H9 (cell line): ENCODE data around the gene TMEM187. TPM values are rescaled to one million over a fixed set of nuclear protein-coding genes. Genes with fewer than 3 reads are reported as not detected.

Experiments used
- DNase-seq: peaks from one replicate; pipeline ENCODE4 v3.0.0-alpha.2; 2017
- H2AFZ ChIP-seq: one replicate; pipeline ENCODE4 v1.6.1; 2013; ENCODE audit warnings: mild to moderate bottlenecking, low read length, control low read depth, moderate library complexity
- H2AK5ac ChIP-seq: 2 replicates; pipeline ENCODE4 v1.6.1; 2013; ENCODE audit warnings: low read length, control low read depth, mixed read lengths; ENCODE audit not compliant: insufficient read length
- H2BK120ac ChIP-seq: one replicate; pipeline ENCODE4 v1.6.1; 2013; ENCODE audit warnings: low read depth, mild to moderate bottlenecking, low read length, control low read depth, inconsistent platforms; ENCODE audit not compliant: poor library complexity, severe bottlenecking
- H2BK12ac ChIP-seq: 2 replicates; pipeline ENCODE4 v1.6.1; 2013; ENCODE audit warnings: low read length, control low read depth, mixed read lengths, low read depth; ENCODE audit not compliant: insufficient read length
- H2BK15ac ChIP-seq: 2 replicates; pipeline ENCODE4 v1.6.1; 2013; ENCODE audit warnings: low read depth, low read length, control low read depth
- H2BK20ac ChIP-seq: one replicate; pipeline ENCODE4 v1.6.1; 2013; ENCODE audit warnings: low read depth, mild to moderate bottlenecking, low read length, control low read depth, inconsistent platforms; ENCODE audit not compliant: poor library complexity, severe bottlenecking
- H2BK5ac ChIP-seq: 2 replicates; pipeline ENCODE4 v1.6.1; 2013; ENCODE audit warnings: low read length, control low read depth, mixed read lengths; ENCODE audit not compliant: insufficient read length
- H3K14ac ChIP-seq: 2 replicates; pipeline ENCODE4 v1.6.1; 2013; ENCODE audit warnings: low read length, control low read depth; ENCODE audit not compliant: insufficient read depth
- H3K18ac ChIP-seq: 2 replicates; pipeline ENCODE4 v1.6.1; 2013; ENCODE audit warnings: low read depth, mild to moderate bottlenecking, mixed read lengths, low read length, control low read depth; ENCODE audit not compliant: insufficient read length
- H3K23ac ChIP-seq: 2 replicates; pipeline ENCODE4 v1.6.1; 2013; ENCODE audit warnings: low read length, control low read depth, mixed read lengths, low read depth; ENCODE audit not compliant: insufficient read length
- H3K23me2 ChIP-seq: 2 replicates; pipeline ENCODE4 v1.6.1; 2013; ENCODE audit warnings: low read depth, mild to moderate bottlenecking, mixed read lengths, low read length, control low read depth; ENCODE audit not compliant: insufficient read length, poor library complexity, severe bottlenecking
- H3K27ac ChIP-seq: 2 replicates; pipeline ENCODE4 v1.5.1; 2013; ENCODE audit warnings: low read length, control low read depth, mixed read lengths, low read depth; ENCODE audit not compliant: insufficient read length
- H3K27me3 ChIP-seq: 2 replicates; pipeline ENCODE4 v1.6.1; 2013; ENCODE audit warnings: low read length, control low read depth, inconsistent platforms; ENCODE audit not compliant: insufficient read depth
- H3K4ac ChIP-seq: 2 replicates; pipeline ENCODE4 v1.6.1; 2013; ENCODE audit warnings: low read depth, mild to moderate bottlenecking, control low read depth, inconsistent platforms, low read length, moderate library complexity
- H3K4me1 ChIP-seq: 2 replicates; pipeline ENCODE4 v1.6.1; 2013; ENCODE audit warnings: low read length, control low read depth, inconsistent platforms; ENCODE audit not compliant: insufficient read depth
- H3K4me2 ChIP-seq: 2 replicates; pipeline ENCODE4 v1.6.1; 2013; ENCODE audit warnings: low read length, control low read depth, mixed read lengths; ENCODE audit not compliant: insufficient read length, insufficient read depth
- H3K56ac ChIP-seq: 2 replicates; pipeline ENCODE4 v1.6.1; 2013; ENCODE audit warnings: low read depth, mild to moderate bottlenecking, mixed read lengths, low read length, control low read depth; ENCODE audit not compliant: insufficient read length
- H3K79me1 ChIP-seq: 2 replicates; pipeline ENCODE4 v1.6.1; 2013; ENCODE audit warnings: low read depth, mild to moderate bottlenecking, moderate library complexity, low read length, control low read depth, inconsistent platforms; ENCODE audit not compliant: insufficient read depth, poor library complexity, severe bottlenecking
- H3K79me2 ChIP-seq: 2 replicates; pipeline ENCODE4 v1.6.1; 2013; ENCODE audit warnings: low read length, control low read depth, inconsistent platforms; ENCODE audit not compliant: insufficient read depth
- H3K9ac ChIP-seq: 2 replicates; pipeline ENCODE4 v1.6.1; 2013; ENCODE audit warnings: low read length, control low read depth, mixed read lengths; ENCODE audit not compliant: insufficient read length; ENCODE audit errors: extremely low read depth
- H3K9me3 ChIP-seq: one replicate; pipeline ENCODE4 v1.6.1; 2013; ENCODE audit warnings: low read depth, low read length, inconsistent platforms; ENCODE audit not compliant: control insufficient read depth
- H3T11ph ChIP-seq: one replicate; pipeline ENCODE4 v1.6.1; 2013; ENCODE audit warnings: mild to moderate bottlenecking, low read length, control low read depth, inconsistent platforms
- H4K20me1 ChIP-seq: one replicate; pipeline ENCODE4 v1.6.1; 2013; ENCODE audit not compliant: control insufficient read depth, insufficient read length, insufficient read depth
- H4K5ac ChIP-seq: 2 replicates; pipeline ENCODE4 v1.6.1; 2013; ENCODE audit warnings: low read depth, mild to moderate bottlenecking, mixed read lengths, low read length, control low read depth; ENCODE audit not compliant: insufficient read length
- H4K8ac ChIP-seq: replicated peaks from 2 replicates; pipeline ENCODE4 v1.6.1; 2013; ENCODE audit warnings: low read length, control low read depth, mixed read lengths, low read depth; ENCODE audit not compliant: insufficient read length
- H4K91ac ChIP-seq: 2 replicates; pipeline ENCODE4 v1.6.1; 2013; ENCODE audit warnings: low read depth, mild to moderate bottlenecking, moderate library complexity, mixed read lengths, low read length, control low read depth; ENCODE audit not compliant: insufficient read length
- H3K27ac Mint-ChIP-seq, 3 experiments: 2 replicates in 2 of 3; 3 replicates in 1 of 3; pipeline ENCODE4 v1.8.0; 2020 to 2021; ENCODE audit warnings: mixed read lengths in 3 of 3, mild to moderate bottlenecking in 1 of 3, moderate library complexity in 1 of 3
- H3K27me3 Mint-ChIP-seq: 2 replicates; pipeline ENCODE4 v1.8.0; 2021; ENCODE audit warnings: low read depth, mild to moderate bottlenecking, moderate library complexity, mixed read lengths
- H3K36me3 Mint-ChIP-seq, 3 experiments: 2 replicates in 2 of 3; 3 replicates in 1 of 3; pipeline ENCODE4 v1.8.0; 2020 to 2021; ENCODE audit warnings: low read depth in 3 of 3, mixed read lengths in 3 of 3; ENCODE audit not compliant: insufficient read depth in 1 of 3
- H3K4me1 Mint-ChIP-seq, 2 experiments: 2 replicates each; pipeline ENCODE4 v1.8.0; 2020; ENCODE audit warnings: mixed read lengths in 2 of 2
- H3K4me3 Mint-ChIP-seq, 2 experiments: 2 replicates in 1 of 2; 3 replicates in 1 of 2; pipeline ENCODE4 v1.8.0; 2020 to 2021; ENCODE audit warnings: mild to moderate bottlenecking in 2 of 2, mixed read lengths in 2 of 2, moderate library complexity in 1 of 2
- H3K9me3 Mint-ChIP-seq, 2 experiments: 2 replicates in 1 of 2; 3 replicates in 1 of 2; pipeline ENCODE4 v1.8.0; 2020; ENCODE audit warnings: mild to moderate bottlenecking in 2 of 2, mixed read lengths in 2 of 2, moderate library complexity in 1 of 2
- WGBS: extraction: QIAGEN DNeasy Blood & Tissue Kit; methylation state at CpG from one replicate; pipeline ENCODE4 v1.1.7; 2013; ENCODE audit warnings: missing lambda C conversion rate, low lambda C conversion rate, mixed read lengths; ENCODE audit not compliant: insufficient read length; ENCODE audit errors: extremely low coverage; 5-methylcytosine and 5-hydroxymethylcytosine counted together
- total RNA-seq: library from RNA; stranded (reverse); gene quantifications from 2 replicates; pipeline ENCODE4 v1.2.1, GENCODE V29; 2021
- TF ChIP-seq, protein P1 (sequence below): fragments of 200-600 bp; sonication (generic); conservative IDR thresholded peaks from 3 replicates; pipeline ENCODE4 v1.8.0; 2021; ENCODE audit warnings: antibody characterized with exemption, mild to moderate bottlenecking

TMEM187 gene
- total RNA-seq, 1 experiment from 2014 or later: 2.7 TPM

DNA sequence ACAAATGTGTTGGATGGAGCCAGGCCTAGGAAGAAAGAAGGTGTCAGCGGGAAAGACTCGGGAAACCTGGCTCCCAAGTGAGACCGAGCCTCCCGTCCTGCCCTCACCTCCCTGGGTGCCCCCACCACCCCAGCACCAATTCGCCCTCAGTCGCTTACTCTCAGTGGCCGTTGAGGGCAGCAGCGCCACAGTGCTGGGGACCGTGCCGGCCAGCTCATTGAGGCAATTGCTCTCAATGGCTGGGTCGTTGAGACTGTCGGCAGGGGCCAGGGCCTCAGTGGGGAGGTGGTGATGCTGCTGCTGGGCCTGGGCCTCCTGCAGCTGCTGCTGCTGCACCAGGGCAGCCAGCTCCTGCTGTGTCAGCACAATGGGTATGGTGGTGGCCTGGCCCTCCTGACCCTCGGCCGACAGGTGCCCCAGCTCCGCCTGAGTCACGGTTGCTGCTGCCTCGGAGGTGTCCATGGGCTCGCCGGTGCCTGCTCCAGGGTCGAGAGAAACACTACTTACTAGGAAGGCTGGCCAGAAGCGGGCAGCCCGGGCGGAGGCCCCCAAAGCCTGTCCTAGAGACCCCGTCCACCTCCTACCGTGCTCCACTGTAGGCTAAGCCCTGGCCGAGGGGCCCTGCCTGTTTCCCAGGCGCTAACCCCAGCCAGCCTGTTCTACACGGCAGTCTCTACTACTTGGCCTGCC, 20.7 kb upstream of the TMEM187 start:
- Histone ChIP-seq H3K14ac (no peak overlapping the region), H2BK20ac (no peak overlapping the region), H3K79me2 (no peaks in the 10 kb centered on the region), H2BK15ac (no peak overlapping the region), H2BK5ac (no peak overlapping the region), H3T11ph (no peak overlapping the region), H4K91ac (no peak overlapping the region), H3K23me2 (no peaks in the 10 kb centered on the region), H3K4ac (no peak overlapping the region), H3K79me1 (no peaks in the 10 kb centered on the region), H3K9me3 (peaks cover 5% of the 10 kb centered on the region), H2AFZ (no peak overlapping the region), H2BK120ac (no peak overlapping the region), H3K9ac (no peak overlapping the region), H3K4me2 (no peak overlapping the region), H2BK12ac (no peak overlapping the region), H3K23ac (no peak overlapping the region), H2AK5ac (no peak overlapping the region), H4K5ac (no peak overlapping the region), H3K27ac (no peak overlapping the region), H3K4me1 (no peaks in the 10 kb centered on the region), H3K27me3 (no peaks in the 10 kb centered on the region), H4K8ac (no peak overlapping the region), H3K18ac (no peak overlapping the region), H4K20me1 (no peaks in the 10 kb centered on the region), H3K56ac (no peak overlapping the region)
- no peak for DNase-seq
- Mint-ChIP-seq H3K27ac (no peak overlapping the region), H3K4me3 (no peak overlapping the region; a peak in 1 of 5 replicates), H3K9me3 (no peaks in the 10 kb centered on the region; a peak in 2 of 5 replicates), H3K4me1 (peaks cover 2 to 28% of the 10 kb centered on the region in 2 experiments), H3K36me3 (peaks cover 60 to 86% (median 86%) of the 10 kb centered on the region in 3 experiments), H3K27me3 (no peaks in the 10 kb centered on the region)
- TF ChIP-seq, protein P1, sequence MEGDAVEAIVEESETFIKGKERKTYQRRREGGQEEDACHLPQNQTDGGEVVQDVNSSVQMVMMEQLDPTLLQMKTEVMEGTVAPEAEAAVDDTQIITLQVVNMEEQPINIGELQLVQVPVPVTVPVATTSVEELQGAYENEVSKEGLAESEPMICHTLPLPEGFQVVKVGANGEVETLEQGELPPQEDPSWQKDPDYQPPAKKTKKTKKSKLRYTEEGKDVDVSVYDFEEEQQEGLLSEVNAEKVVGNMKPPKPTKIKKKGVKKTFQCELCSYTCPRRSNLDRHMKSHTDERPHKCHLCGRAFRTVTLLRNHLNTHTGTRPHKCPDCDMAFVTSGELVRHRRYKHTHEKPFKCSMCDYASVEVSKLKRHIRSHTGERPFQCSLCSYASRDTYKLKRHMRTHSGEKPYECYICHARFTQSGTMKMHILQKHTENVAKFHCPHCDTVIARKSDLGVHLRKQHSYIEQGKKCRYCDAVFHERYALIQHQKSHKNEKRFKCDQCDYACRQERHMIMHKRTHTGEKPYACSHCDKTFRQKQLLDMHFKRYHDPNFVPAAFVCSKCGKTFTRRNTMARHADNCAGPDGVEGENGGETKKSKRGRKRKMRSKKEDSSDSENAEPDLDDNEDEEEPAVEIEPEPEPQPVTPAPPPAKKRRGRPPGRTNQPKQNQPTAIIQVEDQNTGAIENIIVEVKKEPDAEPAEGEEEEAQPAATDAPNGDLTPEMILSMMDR: no peak
- WGBS: no CpG with 5 or more reads among the region's 28 CpGs
